ENCODE measurements around the gene ENKD1.

- TF ChIP-seq CTCF (IDR thresholded peaks at IDR 0.05) (no peak), POLR2A (IDR thresholded peaks at IDR 0.05) (no peak)
These were observed 34.0 kb downstream of the ENKD1 start for GRCh38 chr16:67632415-67633172.
